GM12878 (cell line): ENCODE data around the gene BANP. TPM values are rescaled to one million over a fixed set of nuclear protein-coding genes. Genes with fewer than 3 reads are reported as not detected.

Experiments
- ATAC-seq: fragments of 200-7000 bp; cut with Tn5 transposase; 3 replicates; pipeline ENCODE4 v1.9.1; 2020; ENCODE audit warnings: mild to moderate bottlenecking, moderate library complexity
- BruUV-seq: library from RNA; stranded (reverse); fragments of 400-500 nt; replicated peaks from 2 replicates; lab custom pipeline; 2021; lab: Mats Ljungman, UMichigan
- CTCF ChIA-PET: fragments of 300-600 bp; sonication (Branson Sonifier 250); formaldehyde crosslinking; extraction: SDS; loops from one replicate; lab custom pipeline; 2021; ENCODE audit warnings: inconsistent platforms; lab: Yijun Ruan, JAX
- POLR2A ChIA-PET: fragments of 350-600 bp; formaldehyde crosslinking; extraction: SDS; loops from one replicate; lab custom pipeline; 2021; ENCODE audit warnings: inconsistent platforms; lab: Charles Lee
- RAD21 ChIA-PET: fragments of 300-600 bp; sonication (Branson Sonifier 250); formaldehyde crosslinking; loops from one replicate; lab custom pipeline; 2023; ENCODE audit warnings: antibody characterized with exemption; ENCODE audit not compliant: unreplicated experiment; lab: Charles Lee
- SMC1A ChIA-PET: fragments of 300-600 bp; sonication (Branson Sonifier 250); formaldehyde crosslinking; loops from one replicate; lab custom pipeline; 2023; ENCODE audit not compliant: unreplicated experiment, uncharacterized antibody; lab: Charles Lee
- DNase-seq: peaks from one replicate; pipeline ENCODE4 v3.0.0-alpha.2; 2011; ENCODE audit warnings: low read depth, low spot score
- FAIRE-seq: peaks from 3 replicates; lab custom pipeline; 2011; peaks lifted over from hg19 to GRCh38; lab: Jason Lieb, UNC
- H2AFZ ChIP-seq: 2 replicates; pipeline ENCODE4 v1.6.0; 2011; ENCODE audit warnings: low read depth, low read length, control low read depth; ENCODE audit not compliant: control insufficient read depth
- H3K27ac ChIP-seq: 2 replicates; pipeline ENCODE4 v1.5.1; 2011; ENCODE audit warnings: control low read depth; ENCODE audit not compliant: control insufficient read depth, insufficient read depth
- H3K27me3 ChIP-seq, 2 experiments: replicated peaks in 1 of 2; 2 replicates each; pipeline versions ENCODE4 v1.6.0 to v1.6.1; 2011; ENCODE audit warnings: low read length in 1 of 2; ENCODE audit not compliant: control insufficient read depth in 2 of 2, insufficient read depth in 2 of 2
- H3K36me3 ChIP-seq, 2 experiments: 2 replicates each; pipeline ENCODE4 v1.5.1; 2011; ENCODE audit warnings: low read length in 1 of 2; ENCODE audit not compliant: control insufficient read depth in 2 of 2, insufficient read depth in 2 of 2
- H3K4me1 ChIP-seq: 2 replicates; pipeline ENCODE4 v1.6.1; 2011; ENCODE audit warnings: mild to moderate bottlenecking, low read length, moderate library complexity, mixed read lengths; ENCODE audit not compliant: control insufficient read depth, insufficient read depth
- H3K4me2 ChIP-seq: 2 replicates; pipeline ENCODE4 v1.6.0; 2011; ENCODE audit warnings: control low read depth; ENCODE audit not compliant: control insufficient read depth, insufficient read depth
- H3K4me3 ChIP-seq: fragments of 200-600 bp; sonication (generic); 2 replicates; pipeline ENCODE4 v1.5.1; 2016
- H3K79me2 ChIP-seq: 2 replicates; pipeline ENCODE4 v1.6.0; 2011; ENCODE audit warnings: low read length; ENCODE audit not compliant: control insufficient read depth, insufficient read depth
- H3K9ac ChIP-seq: 2 replicates; pipeline ENCODE4 v1.8.0; 2011; ENCODE audit warnings: low read length, control low read depth, mixed read lengths; ENCODE audit not compliant: control insufficient read depth, insufficient read depth
- H3K9me3 ChIP-seq: replicated peaks from 3 replicates; pipeline ENCODE4 v1.5.1; 2011; ENCODE audit warnings: mild to moderate bottlenecking, low read length; ENCODE audit not compliant: control insufficient read depth, insufficient read depth
- H4K20me1 ChIP-seq: 2 replicates; pipeline ENCODE4 v1.6.0; 2011; ENCODE audit not compliant: control insufficient read depth, insufficient read depth
- GABPA ChIP-seq: IDR thresholded peaks from 2 replicates; pipeline ENCODE4 v1.6.1; 2014; ENCODE audit warnings: antibody characterized with exemption, low read depth, mild to moderate bottlenecking, inconsistent platforms
- USF2 ChIP-seq: IDR thresholded peaks from 2 replicates; pipeline ENCODE4 v1.6.1; 2011; ENCODE audit warnings: low read depth, low read length, improper control_type of control experiment, borderline replicate concordance
- WGBS: methylation state at CpG from one replicate; pipeline ENCODE4 v1.1.6; 2016; ENCODE audit warnings: low lambda C conversion rate; ENCODE audit not compliant: insufficient replicate concordance, insufficient coverage; ENCODE audit errors: missing lambda C conversion rate; 5-methylcytosine and 5-hydroxymethylcytosine counted together
- in situ Hi-C: fragments of 300-500 bp; cut with MboI; formaldehyde crosslinking; loops from 9 replicates; pipeline ENCODE4 v1.14.3; 2018; ENCODE audit warnings: mixed read lengths
- intact Hi-C: fragments of 100-400 bp; cut with micrococcal nuclease; formaldehyde crosslinking; loops from one replicate; pipeline ENCODE4 v1.14.2; 2022; ENCODE audit not compliant: unreplicated experiment
- polyA plus RNA-seq, 11 experiments: library from polyadenylated mRNA; depleted of rRNA in 4 of 11; unstranded in 6 of 11; stranded (reverse) in 5 of 11; fragments of >200 nt; fragmentation: Nextera tagmentation in 4 of 11; fragmentation: Illumina TruSeq in 1 of 11; extraction: Ambion mirVana in 4 of 11; extraction: Trizol in 1 of 11; gene quantifications; 1 replicate in 1 of 11; 2 replicates in 10 of 11; pipeline versions ENCODE4 v1.2.1 to v1.2.3, GENCODE V29; 2011 to 2016; ENCODE audit warnings: inconsistent platforms in 2 of 11, missing spikeins in 2 of 11, low read depth in 1 of 11
- total RNA-seq, 4 experiments: library from RNA; depleted of rRNA in 3 of 4; stranded (reverse); fragments of >200 nt in 3 of 4; fragmentation: Illumina TruSeq in 1 of 4; extraction: Trizol in 1 of 4; gene quantifications; 2 replicates each; pipeline versions ENCODE4 v1.2.1 to v1.2.3, GENCODE V29; 2013 to 2021
- TF ChIP-seq, protein P1 (sequence below): fragments of 450-650 bp; IDR thresholded peaks from 2 replicates; pipeline ENCODE4 v1.6.1; 2016; ENCODE audit warnings: mild to moderate bottlenecking
- TF ChIP-seq, protein P2 (sequence below): IDR thresholded peaks from 2 replicates; pipeline ENCODE4 v1.6.1; 2012; ENCODE audit warnings: improper control_type of control experiment, low read depth, low read length; ENCODE audit not compliant: insufficient replicate concordance

BANP gene
- total and polyA plus RNA-seq, 10 of the 15 experiments (the other 5 are each of a cell fraction or from before 2014, with no cell fraction given): 3.9 to 21.9 (median 12.2) TPM

- no peaks in the 10 kb centered on the region for H3K27me3 ChIP-seq
- in situ Hi-C loops: no loop called here
- TF ChIP-seq, protein P1, sequence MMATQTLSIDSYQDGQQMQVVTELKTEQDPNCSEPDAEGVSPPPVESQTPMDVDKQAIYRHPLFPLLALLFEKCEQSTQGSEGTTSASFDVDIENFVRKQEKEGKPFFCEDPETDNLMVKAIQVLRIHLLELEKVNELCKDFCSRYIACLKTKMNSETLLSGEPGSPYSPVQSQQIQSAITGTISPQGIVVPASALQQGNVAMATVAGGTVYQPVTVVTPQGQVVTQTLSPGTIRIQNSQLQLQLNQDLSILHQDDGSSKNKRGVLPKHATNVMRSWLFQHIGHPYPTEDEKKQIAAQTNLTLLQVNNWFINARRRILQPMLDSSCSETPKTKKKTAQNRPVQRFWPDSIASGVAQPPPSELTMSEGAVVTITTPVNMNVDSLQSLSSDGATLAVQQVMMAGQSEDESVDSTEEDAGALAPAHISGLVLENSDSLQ: no peak
- TF ChIP-seq GABPA: no peak
- TF ChIP-seq USF2: no peak
- TF ChIP-seq, protein P2, sequence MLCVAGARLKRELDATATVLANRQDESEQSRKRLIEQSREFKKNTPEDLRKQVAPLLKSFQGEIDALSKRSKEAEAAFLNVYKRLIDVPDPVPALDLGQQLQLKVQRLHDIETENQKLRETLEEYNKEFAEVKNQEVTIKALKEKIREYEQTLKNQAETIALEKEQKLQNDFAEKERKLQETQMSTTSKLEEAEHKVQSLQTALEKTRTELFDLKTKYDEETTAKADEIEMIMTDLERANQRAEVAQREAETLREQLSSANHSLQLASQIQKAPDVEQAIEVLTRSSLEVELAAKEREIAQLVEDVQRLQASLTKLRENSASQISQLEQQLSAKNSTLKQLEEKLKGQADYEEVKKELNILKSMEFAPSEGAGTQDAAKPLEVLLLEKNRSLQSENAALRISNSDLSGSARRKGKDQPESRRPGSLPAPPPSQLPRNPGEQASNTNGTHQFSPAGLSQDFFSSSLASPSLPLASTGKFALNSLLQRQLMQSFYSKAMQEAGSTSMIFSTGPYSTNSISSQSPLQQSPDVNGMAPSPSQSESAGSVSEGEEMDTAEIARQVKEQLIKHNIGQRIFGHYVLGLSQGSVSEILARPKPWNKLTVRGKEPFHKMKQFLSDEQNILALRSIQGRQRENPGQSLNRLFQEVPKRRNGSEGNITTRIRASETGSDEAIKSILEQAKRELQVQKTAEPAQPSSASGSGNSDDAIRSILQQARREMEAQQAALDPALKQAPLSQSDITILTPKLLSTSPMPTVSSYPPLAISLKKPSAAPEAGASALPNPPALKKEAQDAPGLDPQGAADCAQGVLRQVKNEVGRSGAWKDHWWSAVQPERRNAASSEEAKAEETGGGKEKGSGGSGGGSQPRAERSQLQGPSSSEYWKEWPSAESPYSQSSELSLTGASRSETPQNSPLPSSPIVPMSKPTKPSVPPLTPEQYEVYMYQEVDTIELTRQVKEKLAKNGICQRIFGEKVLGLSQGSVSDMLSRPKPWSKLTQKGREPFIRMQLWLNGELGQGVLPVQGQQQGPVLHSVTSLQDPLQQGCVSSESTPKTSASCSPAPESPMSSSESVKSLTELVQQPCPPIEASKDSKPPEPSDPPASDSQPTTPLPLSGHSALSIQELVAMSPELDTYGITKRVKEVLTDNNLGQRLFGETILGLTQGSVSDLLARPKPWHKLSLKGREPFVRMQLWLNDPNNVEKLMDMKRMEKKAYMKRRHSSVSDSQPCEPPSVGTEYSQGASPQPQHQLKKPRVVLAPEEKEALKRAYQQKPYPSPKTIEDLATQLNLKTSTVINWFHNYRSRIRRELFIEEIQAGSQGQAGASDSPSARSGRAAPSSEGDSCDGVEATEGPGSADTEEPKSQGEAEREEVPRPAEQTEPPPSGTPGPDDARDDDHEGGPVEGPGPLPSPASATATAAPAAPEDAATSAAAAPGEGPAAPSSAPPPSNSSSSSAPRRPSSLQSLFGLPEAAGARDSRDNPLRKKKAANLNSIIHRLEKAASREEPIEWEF: no peak
- ChIA-PET SMC1A (no interaction called here), POLR2A (no interaction called here), CTCF (no interaction called here), RAD21 (no interaction called here)
- H2AFZ ChIP-seq: no peak overlapping the region
- peaks cover 8 to 10% of the 10 kb centered on the region in 2 experiments; a peak in 3 of 4 replicates for H3K36me3 ChIP-seq
- no peaks in the 10 kb centered on the region for H4K20me1 ChIP-seq
- FAIRE-seq: no peak
- no peak overlapping the region for H3K9ac ChIP-seq
- intact Hi-C loops: no loop called here
- no peak for ATAC-seq
- no TSS peak for BruUV-seq
- DNase-seq: no peak
- H3K4me2 ChIP-seq: no peak overlapping the region
- H3K9me3 ChIP-seq: no peaks in the 10 kb centered on the region
- no peaks in the 10 kb centered on the region for H3K79me2 ChIP-seq
- H3K4me3 ChIP-seq: no peak overlapping the region
- H3K27ac ChIP-seq: no peak overlapping the region
- 86% methylated on average over 4 of the region's 4 CpGs for WGBS
- H3K4me1 ChIP-seq: no peaks in the 10 kb centered on the region
These were observed 51.5 kb downstream of the BANP start for GRCh38 chr16:88002749-88003148.
